DMS 273 treated with DMSO at 0.1 percent for 48 hours (cell line): ENCODE measurements around the gene TNIK.
A peak's percentile ranks its signal among the peaks of the same experiment; 100 is the strongest.

ENCODE experiments used
- DNase-seq: peaks from one replicate; lab custom pipeline; 2025; lab: John Stamatoyannopoulos, UW

The TNIK gene

GRCh38 chr3:171416666-171417065, 43.5 kb downstream of the TNIK start:
- DNase-seq = no peak

GRCh38 chr3:171416061-171416460, 44.1 kb downstream of the TNIK start:
- no peak for DNase-seq

- no peak for DNase-seq
These were observed 45.1 kb downstream of the TNIK start for GRCh38 chr3:171415070-171415469.

- no peak for DNase-seq
These were observed 47.7 kb downstream of the TNIK start for GRCh38 chr3:171412473-171412872.

- DNase-seq = no peak
These were observed 48.2 kb downstream of the TNIK start for GRCh38 chr3:171412054-171412453.

- no peak for DNase-seq
These were observed 50.0 kb downstream of the TNIK start for GRCh38 chr3:171410186-171410585.

GRCh38 chr3:171407759-171408158, 52.4 kb downstream of the TNIK start:
- DNase-seq = no peak

GRCh38 chr3:171404376-171404967, 55.7 kb downstream of the TNIK start:
- no peak for DNase-seq

- DNase-seq = no peak
These were observed 57.9 kb downstream of the TNIK start for GRCh38 chr3:171402281-171402680.

- DNase-seq = peak; percentile 96
These were observed 58.8 kb downstream of the TNIK start for GRCh38 chr3:171401432-171401831.

GRCh38 chr3:171399842-171400241, 60.4 kb downstream of the TNIK start:
- DNase-seq = no peak

GRCh38 chr3:171398343-171398742, 61.9 kb downstream of the TNIK start:
- DNase-seq = no peak

- no peak for DNase-seq
These were observed 63.1 kb downstream of the TNIK start for GRCh38 chr3:171397089-171397488.

- no peak for DNase-seq
These were observed 64.2 kb downstream of the TNIK start for GRCh38 chr3:171396048-171396447.

GRCh38 chr3:171393032-171393744, 67.0 kb downstream of the TNIK start:
- peak; percentile 75 for DNase-seq

- DNase-seq = no peak
These were observed 68.8 kb downstream of the TNIK start for GRCh38 chr3:171391432-171391831.

- DNase-seq = peak; percentile 75
These were observed 69.9 kb downstream of the TNIK start for GRCh38 chr3:171390051-171390941.

GRCh38 chr3:171389491-171389890, 70.7 kb downstream of the TNIK start:
- peak; percentile 25 for DNase-seq

- DNase-seq = no peak
These were observed 71.7 kb downstream of the TNIK start for GRCh38 chr3:171388527-171388926.

- no peak for DNase-seq
These were observed 73.1 kb downstream of the TNIK start for GRCh38 chr3:171387062-171387461.

- no peak for DNase-seq
These were observed 75.1 kb downstream of the TNIK start for GRCh38 chr3:171385086-171385485.

GRCh38 chr3:171384101-171384891, 75.9 kb downstream of the TNIK start:
- DNase-seq = no peak
